Measurements from ENCODE around the gene LSS. TPM values are rescaled to one million over a fixed set of nuclear protein-coding genes. Genes with fewer than 3 reads are reported as not detected.

The LSS gene
- total RNA-seq, 4 donors from 2014 or later = 43.7 to 172 (median 66.5) TPM

DNA sequence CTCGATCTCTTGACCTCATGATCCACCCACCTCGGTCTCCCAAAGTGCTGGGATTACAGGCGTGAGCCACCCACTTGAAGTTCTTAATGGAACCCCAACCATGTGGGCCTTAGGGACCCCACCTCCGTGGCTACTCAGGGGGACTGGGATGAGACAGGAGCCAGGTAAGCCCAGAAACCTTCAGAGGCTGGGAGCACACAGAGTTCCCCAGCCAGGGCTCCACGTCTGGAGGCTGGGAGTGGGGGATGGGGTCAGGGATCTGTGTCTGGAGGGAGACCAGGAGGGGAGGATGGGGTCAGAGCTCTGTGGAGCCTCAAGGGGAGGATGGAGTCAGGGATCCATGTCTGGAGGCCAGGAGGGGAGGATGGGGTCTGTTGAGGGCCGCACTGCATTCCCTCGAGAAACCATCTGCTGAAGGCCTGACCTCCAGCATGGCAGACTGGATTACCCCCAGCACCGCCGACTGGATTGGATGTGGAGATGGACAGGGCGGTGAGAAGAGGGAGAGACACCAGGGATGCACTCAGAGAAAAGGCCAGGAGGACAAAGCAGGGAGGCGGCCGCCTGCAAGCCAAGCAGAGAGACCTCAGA is 71.1 kb downstream of the LSS start:
- Histone ChIP-seq H3K27ac (no peak overlapping the region), H3K9me3 (no peaks in the 10 kb centered on the region), H3K36me3 (no peaks in the 10 kb centered on the region), H3K27me3 (peaks cover 0 to 3% of the 10 kb centered on the region in 2 donors), H3K4me3 (no peak overlapping the region), H3K4me1 (peaks cover 0 to 9% (median 4%) of the 10 kb centered on the region in 4 donors)
- DNase-seq = peak in 2 of 3 donors; percentile 9 to 38
- TF ChIP-seq CTCF (IDR thresholded peaks at IDR 0.05) (no peak), POLR2A (IDR thresholded peaks at IDR 0.05) (no peak)

GRCh38 chr21:46156678-46157077 is 71.9 kb downstream of the LSS start:
- Histone ChIP-seq H3K9me3 (no peaks in the 10 kb centered on the region), H3K4me1 (peaks cover 0 to 9% (median 4%) of the 10 kb centered on the region in 4 donors), H3K36me3 (no peaks in the 10 kb centered on the region), H3K27ac (no peak overlapping the region), H3K4me3 (no peak overlapping the region), H3K27me3 (peaks cover 0 to 3% of the 10 kb centered on the region in 2 donors)
- TF ChIP-seq CTCF (IDR thresholded peaks at IDR 0.05) (no peak), POLR2A (IDR thresholded peaks at IDR 0.05) (no peak)
- peak in 1 of 3 donors; percentile 19 for DNase-seq

DNA sequence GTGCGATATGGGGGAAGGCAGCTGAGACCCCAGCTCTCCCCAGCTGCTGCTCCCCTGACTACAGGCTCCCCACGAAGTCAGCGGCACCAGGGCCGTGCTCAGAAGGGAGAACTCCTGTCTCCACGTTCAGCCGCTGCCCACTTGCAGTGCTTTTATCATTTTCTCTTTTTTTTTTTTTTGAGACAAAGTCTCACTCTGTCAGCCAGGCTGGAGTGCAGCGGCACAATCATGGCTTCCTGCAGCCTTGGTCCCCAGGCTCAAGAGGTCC is 72.3 kb downstream of the LSS start:
- peaks cover 0 to 3% of the 10 kb centered on the region in 2 donors for H3K27me3 ChIP-seq
- H3K27ac ChIP-seq = no peak overlapping the region
- H3K9me3 ChIP-seq = no peaks in the 10 kb centered on the region
- no peak for TF ChIP-seq POLR2A (IDR thresholded peaks at IDR 0.05)
- TF ChIP-seq CTCF (IDR thresholded peaks at IDR 0.05) = no peak
- H3K36me3 ChIP-seq = no peaks in the 10 kb centered on the region
- DNase-seq = peak in 1 of 3 donors; percentile 24
- H3K4me1 ChIP-seq = peaks cover 0 to 9% (median 2%) of the 10 kb centered on the region in 4 donors
- no peak overlapping the region for H3K4me3 ChIP-seq

GRCh38 chr21:46155514-46156377 is 72.8 kb downstream of the LSS start, which contains the start of gene FTCD:
Gene FTCD, minus strand, starts transcription at chr21:46155579. Its CDS starts 56 bp downstream, at chr21:46155523.
- no peaks in the 10 kb centered on the region for H3K9me3 ChIP-seq
- no peaks in the 10 kb centered on the region for H3K27me3 ChIP-seq
- H3K4me3 ChIP-seq = peak within 1 kb of the TSS in 1 of 4 donors; percentile 11
- H3K4me1 ChIP-seq = peaks cover 0 to 9% (median 0%) of the 10 kb centered on the region in 4 donors
- H3K36me3 ChIP-seq = no peaks in the 10 kb centered on the region
- DNase-seq = peak in 2 of 3 donors; percentile 28 to 39
- TF ChIP-seq CTCF (IDR thresholded peaks at IDR 0.05) (no peak), POLR2A (IDR thresholded peaks at IDR 0.05) (no peak)
- H3K27ac ChIP-seq = no peak within 1 kb of the TSS

GRCh38 chr21:46154955-46155513 is 73.5 kb downstream of the LSS start:
- Histone ChIP-seq H3K4me1 (peaks cover 0 to 9% (median 0%) of the 10 kb centered on the region in 4 donors), H3K4me3 (peak overlapping the region in 1 of 4 donors; percentile 11), H3K27me3 (no peaks in the 10 kb centered on the region), H3K27ac (no peak overlapping the region), H3K36me3 (no peaks in the 10 kb centered on the region), H3K9me3 (no peaks in the 10 kb centered on the region)
- peak in 2 of 3 donors; percentile 38 to 39 for DNase-seq
- TF ChIP-seq POLR2A (IDR thresholded peaks at IDR 0.05) (no peak), CTCF (IDR thresholded peaks at IDR 0.05) (no peak)

Data from Peyer's patch (tissue), 4 donors.